CD4-positive, alpha-beta T cell treated with Interleukin-2 at 100 ng/mL for 4 hours (primary cell): ENCODE data around the gene PPARA.
"Not testable (repeated sequence)": the region's sequence is repeated elsewhere in the genome, so short reads cannot be mapped to it uniquely, and the experiment has no call there.

Source experiments
- DNase-seq: peaks from one replicate; pipeline ENCODE4 v3.0.0-alpha.2; 2020; ENCODE audit warnings: low spot score

Gene PPARA

GRCh38 chr22:46246178-46246577 lies 95.9 kb downstream of the PPARA start:
- no peak for DNase-seq

GRCh38 chr22:46247443-46247975 lies 97.2 kb downstream of the PPARA start:
- no peak for DNase-seq

- DNase-seq, result peak; percentile 90
Measured at GRCh38 chr22:46250035-46250782, 99.9 kb downstream of the PPARA start, which contains the start of gene CDPF1. TSS of gene CDPF1 (minus strand) at chr22:46250293. CDS start at chr22:46248284, 2,009 bp downstream.

GRCh38 chr22:46250783-46251125 lies 100.4 kb downstream of the PPARA start:
- DNase-seq, result no peak

- no peak for DNase-seq
Measured at GRCh38 chr22:46251266-46251665, 100.9 kb downstream of the PPARA start.

GRCh38 chr22:46251816-46252380 lies 101.6 kb downstream of the PPARA start:
- peak; percentile 19 for DNase-seq

- DNase-seq, result no peak
Measured at GRCh38 chr22:46256358-46256958, 106.1 kb downstream of the PPARA start.

GRCh38 chr22:46259374-46259773 lies 109.0 kb downstream of the PPARA start:
- DNase-seq, result no peak

- no peak for DNase-seq
Measured at GRCh38 chr22:46260038-46260437, 109.7 kb downstream of the PPARA start.

GRCh38 chr22:46262449-46263215 lies 112.3 kb downstream of the PPARA start:
- DNase-seq, result peak; percentile 32

- DNase-seq, result no peak
Measured at GRCh38 chr22:46263216-46263590, 112.9 kb downstream of the PPARA start, which contains the start of gene PKDREJ. TSS of gene PKDREJ (minus strand) at chr22:46263343. CDS start at chr22:46263322, 21 bp downstream.

GRCh38 chr22:46264520-46264919 lies 114.2 kb downstream of the PPARA start:
- not testable (repeated sequence) for DNase-seq

GRCh38 chr22:46265627-46266026 lies 115.3 kb downstream of the PPARA start:
- DNase-seq, result not testable (repeated sequence)

GRCh38 chr22:46267431-46268279 lies 117.3 kb downstream of the PPARA start, which contains the start of gene TTC38:
TSS of gene TTC38 (plus strand) at chr22:46268008. CDS start at chr22:46268040, 32 bp downstream.
- peak; percentile 51 for DNase-seq

GRCh38 chr22:46269564-46269963 lies 119.2 kb downstream of the PPARA start:
- DNase-seq, result no peak

- no peak for DNase-seq
Measured at GRCh38 chr22:46272196-46272595, 121.9 kb downstream of the PPARA start.

- no peak for DNase-seq
Measured at GRCh38 chr22:46272762-46273431, 122.6 kb downstream of the PPARA start.

- no peak for DNase-seq
Measured at GRCh38 chr22:46273432-46274148, 123.3 kb downstream of the PPARA start.

- no peak for DNase-seq
Measured at GRCh38 chr22:46274381-46274780, 124.1 kb downstream of the PPARA start.
